IPS-20b (cell line): ENCODE measurements around the gene XKR7.
"Not testable (repeated sequence)": the region's sequence is repeated elsewhere in the genome, so short reads cannot be mapped to it uniquely, and the experiment has no call there.

Experiments
- H3K27ac ChIP-seq: one replicate; pipeline ENCODE4 v1.5.1; 2013; ENCODE audit warnings: low read length
- H3K27me3 ChIP-seq: 2 replicates; pipeline ENCODE4 v1.6.1; 2013; ENCODE audit warnings: mild to moderate bottlenecking, low read length, inconsistent platforms; ENCODE audit not compliant: insufficient read depth
- H3K36me3 ChIP-seq: 2 replicates; pipeline ENCODE4 v1.6.1; 2013; ENCODE audit warnings: low read depth, mild to moderate bottlenecking, inconsistent platforms, low read length, moderate library complexity; ENCODE audit not compliant: insufficient read depth
- H3K4me1 ChIP-seq: 2 replicates; pipeline ENCODE4 v1.6.1; 2013; ENCODE audit warnings: mild to moderate bottlenecking, control low read depth, inconsistent platforms, low read length, moderate library complexity; ENCODE audit not compliant: insufficient read depth
- H3K4me3 ChIP-seq: 2 replicates; pipeline ENCODE4 v1.5.1; 2013; ENCODE audit warnings: mild to moderate bottlenecking, low read length, inconsistent platforms
- H3K9ac ChIP-seq: 2 replicates; pipeline ENCODE4 v1.6.1; 2013; ENCODE audit warnings: low read depth, mild to moderate bottlenecking, inconsistent platforms, low read length, moderate library complexity
- H3K9me3 ChIP-seq: 2 replicates; pipeline ENCODE4 v1.6.1; 2013; ENCODE audit warnings: mild to moderate bottlenecking, low read depth, low read length, inconsistent platforms; ENCODE audit not compliant: insufficient read depth

The XKR7 gene

DNA sequence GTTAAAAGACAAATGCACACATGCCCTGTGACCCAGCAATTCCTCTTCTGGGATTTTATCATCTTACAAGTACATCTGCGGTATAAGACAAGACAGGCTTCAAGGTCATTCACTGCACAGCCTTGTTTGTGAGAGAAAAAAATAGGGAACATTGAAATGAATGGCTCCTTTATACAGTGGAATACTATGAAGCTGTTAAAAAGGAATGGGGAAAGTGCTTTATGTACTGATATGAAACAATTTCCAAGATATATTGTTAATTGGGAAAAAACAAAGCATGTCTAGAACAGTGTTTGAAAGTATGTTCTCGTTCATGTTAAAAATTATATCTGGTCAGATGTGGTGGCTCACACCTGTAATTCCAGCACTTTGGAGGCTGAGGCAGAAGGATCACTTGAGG, 41.5 kb upstream of the XKR7 start:
- H3K9ac ChIP-seq: no peak overlapping the region

GRCh38 chr20:31927627-31928159, 40.3 kb upstream of the XKR7 start:
- Histone ChIP-seq H3K4me1 (no peaks in the 10 kb centered on the region), H3K36me3 (no peaks in the 10 kb centered on the region), H3K4me3 (no peak overlapping the region), H3K27me3 (0 out of 2 replicates have a peak, but pooled peaks cover 4% of the 10 kb centered on the region), H3K27ac (no peak overlapping the region), H3K9ac (no peak overlapping the region), H3K9me3 (no peaks in the 10 kb centered on the region)

More for the DNA sequence above, 41.5 kb upstream of the XKR7 start:
- 0 out of 2 replicates have a peak, but pooled peaks cover 4% of the 10 kb centered on the region for H3K27me3 ChIP-seq
- no peaks in the 10 kb centered on the region for H3K9me3 ChIP-seq
- no peaks in the 10 kb centered on the region for H3K36me3 ChIP-seq
- no peak overlapping the region for H3K4me3 ChIP-seq
- H3K27ac ChIP-seq: no peak overlapping the region
- no peaks in the 10 kb centered on the region for H3K4me1 ChIP-seq

GRCh38 chr20:31929631-31930030, 38.3 kb upstream of the XKR7 start:
- not testable (repeated sequence) for H3K27me3 ChIP-seq, H3K27ac ChIP-seq, H3K36me3 ChIP-seq, H3K4me3 ChIP-seq, H3K9me3 ChIP-seq, H3K4me1 ChIP-seq, H3K9ac ChIP-seq

- Histone ChIP-seq H3K9ac (no peak overlapping the region), H3K9me3 (no peaks in the 10 kb centered on the region), H3K36me3 (no peaks in the 10 kb centered on the region), H3K4me1 (peaks cover 3% of the 10 kb centered on the region; the same call in 1 of the 2 replicates), H3K27ac (no peak overlapping the region), H3K4me3 (no peak overlapping the region), H3K27me3 (0 out of 2 replicates have a peak, but pooled peaks cover 4% of the 10 kb centered on the region)
Observed at GRCh38 chr20:31930779-31931178, 37.2 kb upstream of the XKR7 start.

GRCh38 chr20:31933698-31934097, 34.3 kb upstream of the XKR7 start:
- peaks cover 10% of the 10 kb centered on the region; the same call in 1 of the 2 replicates for H3K27me3 ChIP-seq
- H3K9me3 ChIP-seq: no peaks in the 10 kb centered on the region
- H3K36me3 ChIP-seq: no peaks in the 10 kb centered on the region
- H3K4me1 ChIP-seq: peaks cover 8% of the 10 kb centered on the region; the same call in 1 of the 2 replicates
- no peak overlapping the region for H3K27ac ChIP-seq
- H3K4me3 ChIP-seq: no peak overlapping the region
- H3K9ac ChIP-seq: no peak overlapping the region

DNA sequence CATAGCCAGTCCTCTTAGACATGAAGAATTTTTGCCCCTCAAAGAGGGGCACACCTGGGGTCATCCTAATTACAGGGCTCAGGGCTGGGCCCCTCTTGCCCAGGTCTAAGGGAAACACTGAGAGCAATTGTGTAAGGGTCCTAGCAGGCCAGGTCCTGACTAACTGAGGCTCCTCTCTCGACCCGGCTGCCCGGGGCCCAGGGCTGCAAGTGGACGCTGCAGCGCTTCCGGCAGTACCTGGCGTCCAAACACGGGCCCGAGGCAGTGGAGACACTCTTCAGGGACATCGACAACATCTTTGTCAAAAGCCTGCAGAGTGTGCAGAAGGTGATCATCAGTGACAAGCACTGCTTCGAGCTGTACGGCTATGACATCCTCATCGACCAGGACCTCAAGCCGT, 33.5 kb upstream of the XKR7 start:
- peaks cover 8% of the 10 kb centered on the region; the same call in 1 of the 2 replicates for H3K4me1 ChIP-seq

GRCh38 chr20:31934968-31935764, 32.8 kb upstream of the XKR7 start:
- H3K27ac ChIP-seq: no peak overlapping the region

More for the DNA sequence above, 33.5 kb upstream of the XKR7 start:
- H3K9me3 ChIP-seq: no peaks in the 10 kb centered on the region
- H3K27ac ChIP-seq: no peak overlapping the region
- H3K4me3 ChIP-seq: no peak overlapping the region
- H3K9ac ChIP-seq: no peak overlapping the region
- peaks cover 10% of the 10 kb centered on the region; the same call in 1 of the 2 replicates for H3K27me3 ChIP-seq
- no peaks in the 10 kb centered on the region for H3K36me3 ChIP-seq

GRCh38 chr20:31936420-31936819, 31.5 kb upstream of the XKR7 start:
- peaks cover 8% of the 10 kb centered on the region; the same call in 1 of the 2 replicates for H3K4me1 ChIP-seq
- peaks cover 10% of the 10 kb centered on the region; the same call in 1 of the 2 replicates for H3K27me3 ChIP-seq
- H3K9ac ChIP-seq: no peak overlapping the region
- H3K36me3 ChIP-seq: no peaks in the 10 kb centered on the region
- H3K9me3 ChIP-seq: no peaks in the 10 kb centered on the region
- H3K27ac ChIP-seq: no peak overlapping the region
- no peak overlapping the region for H3K4me3 ChIP-seq

More at GRCh38 chr20:31934968-31935764, 32.8 kb upstream of the XKR7 start:
- no peak overlapping the region for H3K9ac ChIP-seq
- H3K36me3 ChIP-seq: no peaks in the 10 kb centered on the region
- H3K4me1 ChIP-seq: peaks cover 8% of the 10 kb centered on the region; the same call in 1 of the 2 replicates
- no peaks in the 10 kb centered on the region for H3K9me3 ChIP-seq
- no peak overlapping the region for H3K4me3 ChIP-seq
- H3K27me3 ChIP-seq: peaks cover 10% of the 10 kb centered on the region; the same call in 1 of the 2 replicates

DNA sequence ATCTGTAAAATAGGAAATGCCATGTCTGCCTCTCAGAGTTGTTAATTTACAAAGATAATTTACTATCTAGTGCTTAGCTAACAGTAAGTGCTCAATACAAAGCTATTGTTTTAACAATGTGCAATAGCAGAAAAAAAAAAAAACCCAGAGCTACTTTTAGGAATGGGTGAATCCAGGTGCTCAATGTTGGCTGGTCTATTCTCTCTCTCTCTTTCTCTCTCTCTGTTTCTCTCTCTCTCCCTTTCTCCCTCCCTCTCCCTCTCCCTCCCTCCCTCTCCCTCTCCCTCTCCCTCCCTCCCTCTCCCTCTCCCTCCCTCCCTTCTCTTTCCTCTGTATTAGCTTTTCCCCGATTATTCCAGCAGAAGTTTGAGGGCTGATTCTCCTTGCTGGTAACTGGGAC, 30.1 kb upstream of the XKR7 start:
- H3K4me3 ChIP-seq: no peak overlapping the region
- no peak overlapping the region for H3K9ac ChIP-seq
- peaks cover 10% of the 10 kb centered on the region; the same call in 1 of the 2 replicates for H3K27me3 ChIP-seq
- H3K4me1 ChIP-seq: peaks cover 8% of the 10 kb centered on the region; the same call in 1 of the 2 replicates
- no peaks in the 10 kb centered on the region for H3K9me3 ChIP-seq
- no peak overlapping the region for H3K27ac ChIP-seq
- H3K36me3 ChIP-seq: no peaks in the 10 kb centered on the region

- peaks cover 8% of the 10 kb centered on the region; the same call in 1 of the 2 replicates for H3K4me1 ChIP-seq
- H3K36me3 ChIP-seq: peaks cover 4% of the 10 kb centered on the region; the same call in 1 of the 2 replicates
- no peak overlapping the region for H3K9ac ChIP-seq
- peaks cover 10% of the 10 kb centered on the region; the same call in 1 of the 2 replicates for H3K27me3 ChIP-seq
- H3K4me3 ChIP-seq: no peak overlapping the region
- no peak overlapping the region for H3K27ac ChIP-seq
- no peaks in the 10 kb centered on the region for H3K9me3 ChIP-seq
Observed at GRCh38 chr20:31939661-31940060, 28.3 kb upstream of the XKR7 start.

- Histone ChIP-seq H3K27me3 (peaks cover 2% of the 10 kb centered on the region; the same call in 1 of the 2 replicates), H3K9ac (no peak overlapping the region), H3K27ac (no peak overlapping the region), H3K36me3 (peaks cover 38% of the 10 kb centered on the region), H3K4me1 (no peaks in the 10 kb centered on the region), H3K4me3 (no peak overlapping the region), H3K9me3 (no peaks in the 10 kb centered on the region; the same call in 1 of the 2 replicates)
Observed at GRCh38 chr20:31943052-31943471, 24.9 kb upstream of the XKR7 start.
